Amniotic stem cell (primary cell): ENCODE results near the gene STARD10.

Experiments
- DNase-seq: peaks from one replicate; lab custom pipeline; 2025; lab: John Stamatoyannopoulos, UW

STARD10 gene

DNA sequence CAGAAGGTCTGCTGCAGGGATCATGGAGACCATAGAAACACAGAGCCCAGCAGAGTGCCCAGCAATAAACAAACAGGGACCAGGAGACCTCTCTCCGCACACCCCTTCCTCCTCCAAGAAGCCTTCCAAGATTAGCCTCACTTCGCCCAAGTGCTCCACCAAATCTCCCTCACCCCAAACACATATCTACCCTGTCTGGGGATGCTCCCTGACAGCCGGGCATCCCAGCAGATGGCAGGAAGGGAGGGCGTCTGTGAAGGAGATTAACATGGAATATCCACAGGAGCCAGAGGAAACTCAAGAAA is 68.2 kb downstream of the STARD10 start:
- DNase-seq = no peak

DNA sequence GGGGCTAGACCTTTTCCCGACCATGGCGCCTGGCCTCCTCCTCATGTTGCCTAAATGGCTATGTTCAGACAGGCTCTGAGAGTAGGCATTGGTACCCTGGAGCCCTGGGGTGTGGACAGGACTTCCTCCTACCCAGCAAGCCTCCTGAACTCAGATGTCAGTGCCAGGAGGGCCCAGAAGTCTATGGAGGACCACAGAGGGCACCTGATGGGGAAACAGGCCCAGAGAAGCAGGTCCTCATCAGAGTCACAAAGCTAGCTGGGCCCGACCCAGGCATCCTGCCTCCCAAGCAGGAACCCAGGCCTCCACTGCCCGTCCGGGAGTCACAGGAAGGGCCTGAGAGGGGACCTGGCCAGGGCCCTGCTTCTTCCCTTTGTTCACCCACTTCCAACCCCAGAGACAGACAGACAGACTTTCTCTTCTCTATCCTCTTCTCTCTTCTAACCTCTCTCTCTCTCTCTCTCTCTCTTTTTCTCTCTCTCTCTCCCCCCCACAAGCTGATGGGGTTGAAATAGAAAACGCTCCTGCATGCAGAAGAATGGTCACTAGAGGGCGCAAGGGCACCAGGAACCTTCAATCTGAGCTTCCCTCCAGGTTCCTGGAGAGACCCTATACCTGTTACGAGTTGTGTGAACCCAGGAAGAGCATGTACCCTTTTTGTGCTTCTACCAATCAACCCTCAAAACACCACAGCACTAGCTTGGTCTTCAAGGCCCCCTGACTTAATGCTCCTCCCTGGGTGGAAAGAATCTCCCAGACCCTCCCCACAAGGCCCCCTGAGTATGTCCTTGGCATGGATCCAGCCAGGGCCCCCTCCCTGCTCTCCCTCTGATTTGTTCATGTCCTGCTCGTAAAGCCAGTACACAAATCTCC is 68.8 kb downstream of the STARD10 start:
- peak; percentile 63 for DNase-seq

GRCh38 chr11:72724021-72724551 is 69.8 kb downstream of the STARD10 start:
- DNase-seq = no peak

DNA sequence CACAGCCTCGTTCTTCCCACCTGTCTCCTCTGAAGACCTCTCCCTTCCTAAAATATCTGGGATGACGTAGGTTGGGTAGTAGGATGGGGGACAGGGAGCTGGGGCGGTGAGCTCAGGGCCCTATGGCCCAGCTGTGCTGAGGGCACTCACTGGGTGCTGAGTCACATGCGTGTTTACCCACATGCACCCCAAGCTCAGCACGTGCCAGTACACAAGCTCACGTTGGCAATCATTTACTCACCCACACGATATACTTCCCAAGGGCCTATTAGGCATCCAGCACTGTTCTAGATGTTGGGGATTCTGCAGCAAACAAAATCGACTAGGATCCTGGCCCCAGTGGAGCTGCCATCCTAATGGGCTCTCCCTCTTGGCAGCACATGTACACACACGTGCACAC is 70.3 kb downstream of the STARD10 start:
- DNase-seq = no peak

DNA sequence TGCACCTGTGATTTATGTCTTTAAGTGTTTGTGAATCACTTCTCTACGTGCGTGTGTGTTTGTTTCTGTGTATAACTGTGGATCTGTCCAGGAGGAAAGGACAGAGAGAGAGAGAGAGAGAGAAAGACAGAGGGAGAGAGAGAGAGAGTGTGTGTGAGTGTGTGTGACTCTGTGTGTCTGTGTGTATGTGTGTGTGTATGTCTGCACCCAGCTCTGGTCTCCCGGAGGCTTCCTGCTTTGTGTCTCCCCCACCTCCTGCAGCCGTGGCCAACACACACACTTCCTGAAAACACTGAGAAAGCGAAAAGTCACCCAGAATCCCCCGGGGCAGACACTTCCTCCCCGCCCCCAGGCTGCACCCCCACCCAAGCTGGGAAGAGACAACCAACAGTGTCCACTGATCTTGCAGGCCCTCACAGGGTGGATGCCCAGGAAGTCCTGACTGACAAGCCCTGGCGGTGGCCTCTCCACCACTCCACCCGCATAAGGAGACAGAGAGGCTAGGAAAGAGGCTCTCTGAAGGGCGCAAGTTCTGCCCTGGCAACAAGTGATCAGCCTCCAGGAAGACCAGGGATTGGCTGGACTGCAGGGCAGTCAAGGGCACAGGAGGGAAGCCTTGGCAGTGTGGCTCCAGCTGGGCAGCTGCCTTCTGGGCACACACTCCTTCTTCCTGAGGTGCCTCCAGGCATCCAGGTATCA is 71.6 kb downstream of the STARD10 start:
- DNase-seq = peak; percentile 71

DNA sequence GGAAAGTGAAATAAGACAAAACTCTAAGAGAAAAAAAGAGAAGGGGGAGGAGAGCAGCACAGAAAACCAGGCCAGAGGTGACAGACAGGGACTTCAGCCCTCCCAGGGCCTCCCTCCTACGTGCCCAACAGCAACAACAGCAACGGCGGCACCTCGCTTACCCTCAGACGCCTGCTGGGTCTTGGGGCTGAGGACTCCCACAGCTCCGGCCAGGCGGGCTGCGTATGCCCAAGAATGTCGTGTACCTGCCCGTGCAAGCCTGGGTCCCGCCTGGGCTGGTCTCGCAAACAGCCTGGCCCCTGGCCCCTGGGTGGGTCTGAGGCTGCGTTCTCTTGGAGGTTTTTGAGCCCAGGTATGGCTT is 72.2 kb downstream of the STARD10 start:
- no peak for DNase-seq

DNA sequence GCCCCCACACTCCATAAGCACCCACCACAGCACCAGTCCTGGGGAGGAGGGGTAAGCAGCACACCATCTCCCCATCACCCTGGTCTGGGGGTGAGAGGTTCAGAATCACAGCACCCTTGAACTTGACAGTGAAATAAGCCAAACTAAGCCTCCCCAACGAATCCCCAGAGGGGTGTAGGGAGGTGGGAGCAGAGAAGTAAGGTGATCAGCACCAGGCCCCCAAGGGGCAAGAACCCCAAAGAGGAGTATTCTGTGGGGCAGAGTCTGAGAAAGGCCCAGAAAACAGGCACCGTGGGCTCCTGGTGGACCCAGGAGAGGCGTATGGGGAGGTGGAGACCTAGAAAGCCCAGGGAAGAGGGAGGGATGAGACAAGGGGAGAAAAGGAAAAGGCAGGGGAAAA is 72.6 kb downstream of the STARD10 start:
- no peak for DNase-seq

- DNase-seq = no peak
Observed at GRCh38 chr11:72720784-72721183, 73.1 kb downstream of the STARD10 start.

- no peak for DNase-seq
Observed at GRCh38 chr11:72720047-72720446, 73.8 kb downstream of the STARD10 start.

GRCh38 chr11:72719551-72719950 is 74.3 kb downstream of the STARD10 start:
- no peak for DNase-seq

DNA sequence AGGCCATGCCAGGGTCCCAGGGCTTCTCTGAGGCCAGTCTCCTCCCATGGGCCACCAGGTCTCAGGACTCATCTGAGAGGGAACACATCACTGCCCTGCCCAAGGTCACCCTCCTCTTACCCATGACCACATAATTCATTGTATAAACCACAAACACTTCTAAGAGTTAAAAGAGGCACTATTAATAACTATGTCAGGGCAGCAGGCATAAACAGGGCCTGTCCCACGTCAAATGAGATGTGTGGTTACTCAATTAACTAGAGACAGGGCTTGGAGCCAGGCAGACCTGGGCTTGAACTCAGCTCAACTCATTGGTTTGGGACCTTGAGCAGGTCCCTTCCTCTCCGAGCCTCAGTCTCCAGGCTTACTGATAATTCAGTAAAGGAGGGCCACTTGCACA is 74.7 kb downstream of the STARD10 start:
- DNase-seq = no peak

DNA sequence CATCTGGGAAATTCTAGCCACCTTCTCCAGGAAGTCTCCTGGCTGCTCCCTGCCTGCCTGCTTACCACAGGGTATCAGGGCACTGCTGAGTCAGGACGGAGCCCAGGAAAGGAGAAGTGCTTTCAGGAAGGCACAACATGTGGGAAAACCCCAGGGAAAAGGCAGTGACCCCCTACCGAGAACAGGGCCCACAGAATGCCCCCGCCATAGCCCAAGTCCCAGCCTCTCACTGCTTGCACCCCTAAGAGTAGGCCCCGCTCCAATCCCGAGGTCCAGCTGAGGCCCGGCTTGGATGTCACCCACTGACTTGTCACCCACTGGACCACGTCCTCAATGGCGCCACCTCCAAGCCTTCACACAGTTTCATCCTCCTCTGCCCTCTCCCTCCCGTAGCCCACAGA is 75.7 kb downstream of the STARD10 start:
- no peak for DNase-seq

DNA sequence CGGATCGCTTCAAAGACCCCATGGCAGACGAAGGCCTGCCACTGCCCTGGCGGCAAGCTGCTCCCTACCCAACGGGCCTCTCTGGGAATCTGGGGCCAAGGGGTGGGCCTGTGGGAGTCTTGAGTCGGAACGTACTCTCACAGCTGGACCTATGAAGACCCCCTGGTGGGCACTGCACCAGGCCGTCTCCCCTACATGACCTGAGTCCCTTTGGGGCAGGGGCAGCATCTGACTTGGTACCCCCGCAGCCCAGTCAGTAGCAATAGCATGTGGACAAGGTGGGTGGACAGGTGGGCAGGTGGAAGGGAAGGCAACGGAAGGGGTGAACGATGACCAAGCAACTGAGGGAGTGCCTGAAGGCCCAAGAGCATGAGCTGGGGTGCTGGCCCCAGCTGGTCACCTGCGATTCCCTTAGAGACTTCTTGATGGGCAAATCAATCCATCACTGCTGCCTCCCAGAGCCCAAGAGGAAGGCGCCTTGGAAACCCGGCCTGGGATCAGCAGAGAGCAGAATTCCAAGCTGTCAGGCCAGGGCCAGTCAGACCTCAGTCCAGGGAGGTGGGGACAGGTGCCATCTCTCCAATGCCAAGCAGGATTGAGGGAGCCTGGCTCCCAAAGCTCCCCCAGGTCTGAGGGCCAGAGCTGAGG is 76.9 kb downstream of the STARD10 start:
- no peak for DNase-seq

DNA sequence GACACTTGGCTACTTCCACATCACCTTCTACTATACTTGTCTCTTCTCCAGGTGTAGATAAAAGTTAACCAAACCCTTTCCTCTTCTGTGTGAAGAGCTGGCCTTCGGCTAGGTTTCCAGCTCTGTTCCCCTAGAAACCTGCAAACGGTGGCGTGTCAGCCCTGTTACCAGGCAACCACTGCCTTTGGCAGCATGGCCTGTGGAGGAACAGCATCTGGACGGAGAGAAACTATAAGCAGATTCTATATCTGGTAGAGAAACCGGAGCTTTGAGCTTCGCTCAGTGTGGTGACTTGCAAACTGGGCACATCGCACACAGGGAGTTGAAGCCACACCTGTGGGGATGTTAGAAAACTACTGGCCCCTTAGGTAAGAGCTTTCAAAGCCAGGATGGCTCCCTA is 77.6 kb downstream of the STARD10 start:
- DNase-seq = no peak

- DNase-seq = no peak
Observed at GRCh38 chr11:72712841-72713240, 81.0 kb downstream of the STARD10 start.

GRCh38 chr11:72712168-72712751 is 81.6 kb downstream of the STARD10 start:
- DNase-seq = no peak

DNA sequence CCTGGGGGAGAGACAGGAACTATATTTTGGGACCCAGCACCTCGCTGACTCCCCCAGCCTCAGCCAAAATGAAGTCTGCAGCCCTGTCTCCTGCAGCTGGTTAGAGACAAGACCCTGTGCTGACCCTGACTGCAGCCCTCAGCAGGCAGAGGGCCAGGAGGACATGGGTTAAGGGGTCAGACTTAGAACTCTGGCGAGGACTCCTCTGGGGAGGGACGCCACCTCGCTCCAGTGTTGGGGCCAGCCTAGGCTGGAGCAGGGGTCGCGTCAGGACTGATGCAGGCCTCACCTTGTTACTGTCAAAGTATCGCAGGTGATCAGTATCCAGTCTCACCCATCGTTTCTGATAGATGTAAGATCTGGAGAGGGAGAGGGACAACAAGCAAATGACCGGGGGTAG is 82.7 kb downstream of the STARD10 start:
- no peak for DNase-seq

DNA sequence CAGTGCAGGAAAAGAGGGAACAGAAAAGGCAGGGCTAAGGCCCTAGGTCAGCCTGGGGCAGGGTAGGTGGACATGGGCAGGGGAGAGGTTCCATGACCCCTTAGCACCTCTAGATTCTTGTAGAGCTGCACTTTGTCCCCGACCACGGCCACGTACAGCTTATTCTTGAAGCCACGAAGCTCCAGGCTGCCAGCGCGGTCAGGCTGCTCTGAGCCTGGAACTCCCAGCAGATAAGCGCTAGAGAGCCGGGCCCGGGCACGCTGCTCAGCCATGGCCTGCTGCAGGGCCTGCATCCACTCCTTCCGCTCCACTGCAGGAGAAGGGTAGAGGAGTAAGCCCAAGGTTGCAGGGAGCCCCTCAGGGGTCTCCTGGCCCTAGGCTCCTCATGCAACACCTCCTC is 83.6 kb downstream of the STARD10 start:
- no peak for DNase-seq

DNA sequence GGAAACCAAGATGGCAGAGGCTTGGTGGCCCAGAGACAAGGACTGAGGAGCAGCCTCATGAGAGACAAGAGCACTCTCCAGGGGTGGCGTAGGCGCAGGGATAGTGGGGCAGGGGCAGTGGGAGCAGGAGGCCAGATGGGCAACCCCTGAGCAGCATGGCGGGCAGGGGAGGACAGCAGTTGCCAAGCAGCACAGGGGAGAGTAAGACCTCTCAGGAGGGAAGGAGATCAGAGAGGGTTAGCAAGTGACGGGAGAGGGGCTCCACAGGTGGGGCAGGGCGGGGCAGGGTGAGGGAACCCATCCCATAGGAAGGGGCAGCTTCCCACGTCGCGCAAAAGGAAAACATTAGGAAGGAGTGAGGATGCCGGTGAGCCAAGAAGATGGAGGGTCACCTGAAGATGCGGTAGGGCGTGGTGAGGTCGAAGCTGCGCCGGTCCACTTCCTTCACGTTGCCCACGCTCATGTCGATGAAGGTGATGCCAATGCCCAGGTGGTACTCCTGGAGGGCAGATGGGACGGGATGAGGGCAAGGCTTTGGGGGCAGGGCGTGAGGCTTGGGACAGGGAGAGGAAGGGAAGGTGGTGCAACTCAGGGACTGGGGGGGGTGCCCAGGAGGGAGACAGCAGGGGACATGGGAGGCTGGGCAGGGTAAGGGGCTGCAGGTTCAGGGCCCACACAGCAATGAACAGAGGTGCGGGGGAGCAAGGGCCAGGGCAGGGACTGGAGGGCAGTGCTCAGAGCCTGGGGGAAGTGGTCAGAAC is 84.2 kb downstream of the STARD10 start:
- DNase-seq = no peak

DNA sequence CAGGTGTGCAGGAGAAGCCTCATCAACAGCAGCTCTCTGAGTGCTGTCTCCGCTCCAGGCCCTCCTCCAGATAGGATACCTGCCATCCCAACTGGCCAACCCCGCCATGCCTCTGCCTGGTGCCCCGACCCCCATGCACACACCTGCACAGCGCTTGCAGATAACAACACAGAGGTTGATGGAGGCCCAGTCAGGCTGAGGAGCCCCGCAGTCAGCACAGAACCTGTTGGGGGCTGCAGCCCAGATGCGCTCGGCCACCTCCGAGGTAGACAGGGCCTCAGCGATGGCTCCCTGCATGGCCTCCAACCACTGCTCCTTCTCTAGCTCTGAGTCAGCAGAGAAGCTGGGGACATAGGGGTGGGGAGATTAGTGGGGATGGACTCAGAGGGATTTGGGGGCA is 86.8 kb downstream of the STARD10 start:
- DNase-seq = no peak

DNA sequence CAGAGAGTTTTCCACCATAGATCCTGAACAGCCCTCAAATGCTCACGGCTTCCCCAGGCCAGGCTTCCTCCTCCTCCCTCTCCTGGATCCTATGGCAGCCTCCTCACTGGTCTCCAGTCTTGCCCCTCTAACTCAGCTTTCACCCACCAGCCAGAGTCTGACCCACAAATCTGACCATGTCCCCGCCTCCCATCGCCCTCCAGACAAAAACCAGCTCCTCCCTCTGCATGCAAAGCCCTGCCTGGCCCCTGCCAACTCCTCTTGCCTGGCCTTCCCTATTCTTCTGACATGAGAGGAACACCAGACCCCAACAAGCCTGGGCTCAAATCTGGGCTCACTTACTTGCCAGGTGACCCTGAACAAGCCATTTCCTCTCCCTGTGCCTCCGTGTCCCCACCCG is 87.3 kb downstream of the STARD10 start:
- DNase-seq = no peak
